Mammary epithelial cell (primary cell): ENCODE data around the gene FAM111A.

ENCODE experiments used
- EZH2 ChIP-seq: IDR thresholded peaks from 2 replicates; pipeline ENCODE4 v1.6.1; 2012; ENCODE audit warnings: low read length, inconsistent platforms, borderline replicate concordance
- TF ChIP-seq, protein P1 (sequence below), 2 donors: IDR thresholded peaks in 1 of 2; conservative IDR thresholded peaks in 1 of 2; 2 replicates each; pipeline ENCODE4 v1.5.1; 2011 to 2012; ENCODE audit warnings: inconsistent platforms in 2 of 2, low read length in 2 of 2, mild to moderate bottlenecking in 2 of 2, control low read depth in 1 of 2, low read depth in 1 of 2; ENCODE audit not compliant: insufficient read depth in 1 of 2; ENCODE audit errors: extremely low read depth in 1 of 2

DNA sequence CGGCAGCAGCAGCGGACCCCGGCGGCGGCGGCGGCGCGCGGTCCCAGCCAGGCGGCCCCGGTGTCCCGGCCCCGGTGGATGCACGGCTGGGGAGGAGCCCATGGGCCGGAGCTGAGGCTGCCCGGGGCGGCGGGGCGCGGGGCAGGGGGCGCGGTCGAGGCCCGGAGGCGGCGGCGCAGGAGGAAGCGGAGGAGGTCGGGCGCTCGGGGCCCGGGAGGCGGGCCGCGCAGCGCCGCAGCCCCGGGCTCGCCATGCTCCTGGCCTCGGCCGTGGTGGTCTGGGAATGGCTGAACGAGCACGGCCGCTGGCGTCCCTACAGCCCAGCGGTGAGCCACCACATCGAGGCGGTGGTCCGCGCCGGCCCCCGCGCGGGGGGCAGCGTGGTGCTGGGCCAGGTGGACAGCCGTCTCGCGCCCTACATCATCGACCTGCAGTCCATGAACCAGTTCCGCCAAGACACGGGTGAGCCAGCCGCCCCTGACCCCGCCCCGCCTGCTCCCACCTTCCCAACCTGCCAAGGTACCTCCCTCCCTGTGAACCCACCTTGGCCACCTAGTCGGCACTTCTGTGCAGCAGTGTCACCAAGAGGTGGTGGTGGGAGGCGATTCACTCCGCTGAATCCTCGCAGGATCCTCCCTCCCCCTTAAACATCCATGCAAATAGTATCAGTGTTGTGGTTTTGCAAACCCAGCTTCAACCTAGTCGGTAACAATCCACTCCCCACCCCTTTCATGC, 29.9 kb downstream of the FAM111A start:
- TF ChIP-seq, protein P1, sequence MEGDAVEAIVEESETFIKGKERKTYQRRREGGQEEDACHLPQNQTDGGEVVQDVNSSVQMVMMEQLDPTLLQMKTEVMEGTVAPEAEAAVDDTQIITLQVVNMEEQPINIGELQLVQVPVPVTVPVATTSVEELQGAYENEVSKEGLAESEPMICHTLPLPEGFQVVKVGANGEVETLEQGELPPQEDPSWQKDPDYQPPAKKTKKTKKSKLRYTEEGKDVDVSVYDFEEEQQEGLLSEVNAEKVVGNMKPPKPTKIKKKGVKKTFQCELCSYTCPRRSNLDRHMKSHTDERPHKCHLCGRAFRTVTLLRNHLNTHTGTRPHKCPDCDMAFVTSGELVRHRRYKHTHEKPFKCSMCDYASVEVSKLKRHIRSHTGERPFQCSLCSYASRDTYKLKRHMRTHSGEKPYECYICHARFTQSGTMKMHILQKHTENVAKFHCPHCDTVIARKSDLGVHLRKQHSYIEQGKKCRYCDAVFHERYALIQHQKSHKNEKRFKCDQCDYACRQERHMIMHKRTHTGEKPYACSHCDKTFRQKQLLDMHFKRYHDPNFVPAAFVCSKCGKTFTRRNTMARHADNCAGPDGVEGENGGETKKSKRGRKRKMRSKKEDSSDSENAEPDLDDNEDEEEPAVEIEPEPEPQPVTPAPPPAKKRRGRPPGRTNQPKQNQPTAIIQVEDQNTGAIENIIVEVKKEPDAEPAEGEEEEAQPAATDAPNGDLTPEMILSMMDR (conservative IDR thresholded peaks at IDR 0.05 in 1 of 2, IDR thresholded peaks at IDR 0.05 in 1 of 2; ENCODE audit: extremely low read depth in 1 of 2, insufficient read depth in 1 of 2, low read depth in 1 of 2, low read length in 2 of 2), result no peak
- TF ChIP-seq EZH2, result no peak
